CD14-positive monocyte (primary cell): ENCODE data around the gene PDK2. TPM values are rescaled to one million over a fixed set of nuclear protein-coding genes. Genes with fewer than 3 reads are reported as not detected.

Source experiments
- DNase-seq, 3 donors: peaks; one replicate each; pipeline ENCODE4 v3.0.0-alpha.2; 2011 to 2022
- H2AFZ ChIP-seq: 2 replicates; pipeline ENCODE4 v1.6.0; 2012; ENCODE audit warnings: mild to moderate bottlenecking, low read depth, low read length, inconsistent platforms; ENCODE audit not compliant: insufficient read depth, poor library complexity, severe bottlenecking
- H3K27ac ChIP-seq, 2 donors: 1 replicate in 1 of 2; 2 replicates in 1 of 2; pipeline ENCODE4 v1.5.1; 2012 to 2013; ENCODE audit warnings: low read length in 2 of 2, control low read depth in 1 of 2, inconsistent platforms in 1 of 2, low read depth in 1 of 2, mild to moderate bottlenecking in 1 of 2
- H3K27me3 ChIP-seq, 2 donors: one replicate each; pipeline versions ENCODE4 v1.6.0 to v1.6.1; 2011 to 2013; ENCODE audit warnings: low read length in 2 of 2; ENCODE audit not compliant: control insufficient read depth in 2 of 2, insufficient read depth in 2 of 2
- H3K36me3 ChIP-seq, 2 donors: replicated peaks in 1 of 2; 1 replicate in 1 of 2; 2 replicates in 1 of 2; pipeline versions ENCODE4 v1.5.1 to v1.6.1; 2012 to 2013; ENCODE audit warnings: low read length in 2 of 2, control low read depth in 1 of 2, inconsistent platforms in 1 of 2, mild to moderate bottlenecking in 1 of 2; ENCODE audit not compliant: insufficient read depth in 2 of 2, control insufficient read depth in 1 of 2
- H3K4me1 ChIP-seq, 2 donors: 1 replicate in 1 of 2; 2 replicates in 1 of 2; pipeline versions ENCODE4 v1.5.1 to v1.6.1; 2012 to 2013; ENCODE audit warnings: low read length in 2 of 2, control low read depth in 1 of 2, inconsistent platforms in 1 of 2, mild to moderate bottlenecking in 1 of 2, moderate library complexity in 1 of 2; ENCODE audit not compliant: insufficient read depth in 2 of 2, control insufficient read depth in 1 of 2
- H3K4me2 ChIP-seq: replicated peaks from 2 replicates; pipeline ENCODE3; 2012; ENCODE audit warnings: low read length, moderate library complexity, mild to moderate bottlenecking; ENCODE audit not compliant: poor library complexity, severe bottlenecking; ENCODE audit errors: extremely low read depth
- H3K4me3 ChIP-seq, 3 experiments: fragments of 200-600 bp in 1 of 3; sonication (generic) in 1 of 3; replicated peaks in 1 of 3; 1 replicate in 2 of 3; 2 replicates in 1 of 3; pipeline ENCODE4 v1.5.1; 2011 to 2013; ENCODE audit warnings: low read length in 3 of 3, mild to moderate bottlenecking in 3 of 3, control low read depth in 2 of 3, low read depth in 2 of 3, inconsistent platforms in 1 of 3, moderate library complexity in 1 of 3
- H3K79me2 ChIP-seq: 2 replicates; pipeline ENCODE4 v1.6.0; 2012; ENCODE audit warnings: mild to moderate bottlenecking, control low read depth, inconsistent platforms, low read length, moderate library complexity; ENCODE audit not compliant: insufficient read depth
- H3K9ac ChIP-seq: 2 replicates; pipeline ENCODE4 v1.6.0; 2017; ENCODE audit warnings: low read length, mild to moderate bottlenecking; ENCODE audit not compliant: insufficient read depth, poor library complexity, severe bottlenecking
- H3K9me3 ChIP-seq, 2 donors: replicated peaks in 1 of 2; 1 replicate in 1 of 2; 2 replicates in 1 of 2; pipeline versions ENCODE4 v1.5.1 to v1.6.1; 2012 to 2013; ENCODE audit warnings: low read length in 2 of 2, control low read depth in 1 of 2; ENCODE audit not compliant: control insufficient read depth in 1 of 2, insufficient read depth in 1 of 2
- H4K20me1 ChIP-seq: 2 replicates; pipeline ENCODE4 v1.6.0; 2012; ENCODE audit warnings: mild to moderate bottlenecking, low read length, control low read depth, moderate library complexity; ENCODE audit not compliant: insufficient read depth
- H3K27ac Mint-ChIP-seq, 7 donors: one replicate each; pipeline ENCODE4 v1.8.0; 2020; ENCODE audit warnings: mild to moderate bottlenecking in 7 of 7, mixed read lengths in 7 of 7, moderate library complexity in 6 of 7, inconsistent platforms in 2 of 7
- H3K27me3 Mint-ChIP-seq, 3 donors: one replicate each; pipeline ENCODE4 v1.8.0; 2021 to 2022; ENCODE audit warnings: low read depth in 3 of 3, mild to moderate bottlenecking in 3 of 3, mixed read lengths in 3 of 3, moderate library complexity in 3 of 3, inconsistent platforms in 1 of 3
- H3K36me3 Mint-ChIP-seq, 2 donors: one replicate each; pipeline ENCODE4 v1.8.0; 2020; ENCODE audit warnings: mixed read lengths in 2 of 2, inconsistent platforms in 1 of 2, mild to moderate bottlenecking in 1 of 2
- H3K4me1 Mint-ChIP-seq: one replicate; pipeline ENCODE4 v1.8.0; 2020; ENCODE audit warnings: mild to moderate bottlenecking, mixed read lengths
- H3K4me3 Mint-ChIP-seq, 2 donors: one replicate each; pipeline ENCODE4 v1.8.0; 2020; ENCODE audit warnings: mild to moderate bottlenecking in 2 of 2, mixed read lengths in 2 of 2, moderate library complexity in 1 of 2
- H3K9me3 Mint-ChIP-seq, 7 donors: one replicate each; pipeline ENCODE4 v1.8.0; 2020 to 2022; ENCODE audit warnings: mixed read lengths in 7 of 7, mild to moderate bottlenecking in 6 of 7, moderate library complexity in 6 of 7, inconsistent platforms in 2 of 7
- WGBS: methylation state at CpG from one replicate; pipeline ENCODE4 v1.1.5; 2013; ENCODE audit warnings: missing lambda C conversion rate; ENCODE audit not compliant: insufficient coverage; 5-methylcytosine and 5-hydroxymethylcytosine counted together
- intact Hi-C, 2 donors: fragments of 100-400 bp; cut with micrococcal nuclease; formaldehyde crosslinking; loops; one replicate each; pipeline versions ENCODE4 v1.15.0 to v1.15.1; 2023
- polyA plus RNA-seq, 3 donors: library from polyadenylated mRNA; depleted of rRNA in 1 of 3; unstranded in 2 of 3; stranded (reverse) in 1 of 3; fragments of 300-500 nt in 2 of 3; fragments of >200 nt in 1 of 3; fragmentation: Illumina TruSeq in 2 of 3; gene quantifications; 1 replicate in 2 of 3; 2 replicates in 1 of 3; pipeline ENCODE4 v1.2.3, GENCODE V29; 2012 to 2021
- TF ChIP-seq, protein P1 (sequence below): fragments of 200-600 bp; IDR thresholded peaks from one replicate; pipeline ENCODE4 v1.8.0; 2022; ENCODE audit warnings: antibody characterized with exemption, mild to moderate bottlenecking

Gene PDK2
- polyA plus RNA-seq, 3 donors, result 15.9 to 43.0 (median 23.4) TPM

DNA sequence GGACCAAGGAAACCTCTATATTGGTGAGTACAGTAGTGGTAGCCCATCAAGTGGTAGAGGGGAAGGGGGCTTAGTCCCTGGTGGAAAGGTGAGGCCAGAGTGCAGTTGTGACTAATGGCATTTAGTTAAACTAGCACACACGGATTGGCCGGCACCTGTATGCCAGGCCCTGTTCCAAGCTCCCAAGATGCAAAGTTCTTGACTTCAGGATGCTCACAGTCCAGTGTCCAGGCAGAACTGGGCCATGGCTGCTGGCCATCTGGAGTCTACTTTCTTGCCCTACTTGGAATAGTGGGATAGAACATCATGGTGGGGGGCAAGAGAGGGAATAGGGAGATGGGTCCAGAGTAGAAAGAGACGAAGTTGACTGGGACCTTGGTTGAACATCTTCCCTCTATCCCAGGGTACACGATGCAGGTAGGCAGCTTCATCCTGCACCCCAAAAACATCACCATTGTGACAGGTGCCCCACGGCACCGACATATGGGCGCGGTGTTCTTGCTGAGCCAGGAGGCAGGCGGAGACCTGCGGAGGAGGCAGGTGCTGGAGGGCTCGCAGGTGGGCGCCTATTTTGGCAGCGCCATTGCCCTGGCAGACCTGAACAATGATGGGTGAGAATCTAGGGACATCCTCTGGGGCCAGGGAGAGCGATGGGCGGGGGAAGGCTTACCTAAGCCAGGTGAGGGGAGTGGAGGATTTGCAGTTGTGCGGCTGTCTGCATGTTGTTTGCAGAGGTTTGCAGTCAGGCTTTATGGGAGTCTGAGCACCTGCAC is 24.1 kb upstream of the PDK2 start:
- no peak for DNase-seq
- Histone ChIP-seq H3K4me3 (no peak overlapping the region), H3K9me3 (peaks cover 0 to 9% of the 10 kb centered on the region in 2 donors), H3K4me2 (no peak overlapping the region), H4K20me1 (no peaks in the 10 kb centered on the region), H3K9ac (no peak overlapping the region), H3K27me3 (no peaks in the 10 kb centered on the region), H3K79me2 (no peaks in the 10 kb centered on the region), H3K4me1 (no peaks in the 10 kb centered on the region), H3K36me3 (no peaks in the 10 kb centered on the region), H2AFZ (no peak overlapping the region), H3K27ac (no peak overlapping the region)
- Mint-ChIP-seq H3K4me3 (no peak overlapping the region), H3K4me1 (no peaks in the 10 kb centered on the region), H3K27me3 (peaks cover 4 to 7% (median 6%) of the 10 kb centered on the region in 3 donors), H3K27ac (peak overlapping the region in 1 of 7 donors; percentile 1), H3K36me3 (no peaks in the 10 kb centered on the region), H3K9me3 (peaks cover 2 to 12% (median 8%) of the 10 kb centered on the region in 7 donors)
- TF ChIP-seq, protein P1, sequence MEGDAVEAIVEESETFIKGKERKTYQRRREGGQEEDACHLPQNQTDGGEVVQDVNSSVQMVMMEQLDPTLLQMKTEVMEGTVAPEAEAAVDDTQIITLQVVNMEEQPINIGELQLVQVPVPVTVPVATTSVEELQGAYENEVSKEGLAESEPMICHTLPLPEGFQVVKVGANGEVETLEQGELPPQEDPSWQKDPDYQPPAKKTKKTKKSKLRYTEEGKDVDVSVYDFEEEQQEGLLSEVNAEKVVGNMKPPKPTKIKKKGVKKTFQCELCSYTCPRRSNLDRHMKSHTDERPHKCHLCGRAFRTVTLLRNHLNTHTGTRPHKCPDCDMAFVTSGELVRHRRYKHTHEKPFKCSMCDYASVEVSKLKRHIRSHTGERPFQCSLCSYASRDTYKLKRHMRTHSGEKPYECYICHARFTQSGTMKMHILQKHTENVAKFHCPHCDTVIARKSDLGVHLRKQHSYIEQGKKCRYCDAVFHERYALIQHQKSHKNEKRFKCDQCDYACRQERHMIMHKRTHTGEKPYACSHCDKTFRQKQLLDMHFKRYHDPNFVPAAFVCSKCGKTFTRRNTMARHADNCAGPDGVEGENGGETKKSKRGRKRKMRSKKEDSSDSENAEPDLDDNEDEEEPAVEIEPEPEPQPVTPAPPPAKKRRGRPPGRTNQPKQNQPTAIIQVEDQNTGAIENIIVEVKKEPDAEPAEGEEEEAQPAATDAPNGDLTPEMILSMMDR, result no peak
- 95% methylated on average over 14 of the region's 16 CpGs for whole genome bisulfite sequencing
- intact Hi-C loops, result no loop called here

DNA sequence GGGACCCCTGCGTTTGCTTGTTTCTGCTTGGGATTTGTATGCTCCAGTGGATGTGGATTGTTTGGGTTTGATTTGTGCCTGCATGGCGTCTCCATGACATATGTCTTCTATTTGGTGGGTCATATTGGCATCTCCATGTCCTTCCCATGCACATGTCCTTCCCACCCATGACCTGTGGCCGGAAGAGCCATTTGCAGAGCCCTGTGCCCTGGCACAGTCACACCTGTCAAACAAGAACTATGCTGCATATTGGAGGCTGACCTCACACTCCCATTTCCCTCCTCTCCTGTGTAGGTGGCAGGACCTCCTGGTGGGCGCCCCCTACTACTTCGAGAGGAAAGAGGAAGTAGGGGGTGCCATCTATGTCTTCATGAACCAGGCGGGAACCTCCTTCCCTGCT is 23.5 kb upstream of the PDK2 start:
- no peaks in the 10 kb centered on the region for H3K36me3 ChIP-seq

More for the DNA sequence above, 23.5 kb upstream of the PDK2 start:
- no peak overlapping the region for H3K4me3 Mint-ChIP-seq
- no peaks in the 10 kb centered on the region for H3K36me3 Mint-ChIP-seq
- intact Hi-C loops, result no loop called here
- H3K4me1 ChIP-seq, result no peaks in the 10 kb centered on the region
- H3K4me3 ChIP-seq, result no peak overlapping the region
- no peak overlapping the region for H3K4me2 ChIP-seq
- H3K9ac ChIP-seq, result no peak overlapping the region
- H2AFZ ChIP-seq, result no peak overlapping the region
- peaks cover 3 to 7% (median 4%) of the 10 kb centered on the region in 3 donors for H3K27me3 Mint-ChIP-seq
- peaks cover 0 to 9% of the 10 kb centered on the region in 2 donors for H3K9me3 ChIP-seq
- H3K27me3 ChIP-seq, result no peaks in the 10 kb centered on the region
- no peaks in the 10 kb centered on the region for H4K20me1 ChIP-seq
- H3K27ac ChIP-seq, result no peak overlapping the region
- peak overlapping the region in 1 of 7 donors; percentile 5 for H3K27ac Mint-ChIP-seq
- TF ChIP-seq, protein P1, result no peak
- H3K79me2 ChIP-seq, result no peaks in the 10 kb centered on the region
- WGBS, result 100% methylated on average over 1 of the region's 6 CpGs
- DNase-seq, result no peak
- H3K9me3 Mint-ChIP-seq, result peaks cover 2 to 12% (median 8%) of the 10 kb centered on the region in 7 donors
- H3K4me1 Mint-ChIP-seq, result no peaks in the 10 kb centered on the region
